WERI-Rb-1 (cell line): ENCODE measurements around the gene C6orf47.

Experiments used
- DNase-seq: peaks from one replicate; pipeline ENCODE4 v3.0.0-alpha.2; 2020
- H3K27ac ChIP-seq: fragments of 250-450 bp; sonication (Bioruptor Pico); 2 replicates; pipeline ENCODE4 v1.5.1; 2020; ENCODE audit warnings: mild to moderate bottlenecking, moderate library complexity
- H3K27me3 ChIP-seq: fragments of 250-450 bp; sonication (Bioruptor Pico); 2 replicates; pipeline ENCODE4 v1.5.1; 2021; ENCODE audit warnings: mild to moderate bottlenecking, low read depth, moderate library complexity; ENCODE audit not compliant: insufficient read depth, severe bottlenecking
- H3K36me3 ChIP-seq: fragments of 250-450 bp; sonication (Bioruptor Pico); 2 replicates; pipeline ENCODE4 v1.5.1; 2020; ENCODE audit warnings: mild to moderate bottlenecking, moderate library complexity
- H3K4me3 ChIP-seq: 2 replicates; pipeline ENCODE4 v1.5.1; 2011; ENCODE audit warnings: low read depth, mild to moderate bottlenecking, control low read depth, low read length
- H3K9me3 ChIP-seq: fragments of 250-450 bp; sonication (Bioruptor Pico); 2 replicates; pipeline ENCODE4 v1.5.1; 2021; ENCODE audit warnings: mild to moderate bottlenecking, moderate library complexity; ENCODE audit not compliant: severe bottlenecking
- CTCF ChIP-seq: IDR thresholded peaks from 2 replicates; pipeline ENCODE4 v1.5.1; 2011; ENCODE audit warnings: low read depth, mild to moderate bottlenecking, control low read depth, inconsistent platforms, low read length

C6orf47 gene

GRCh38 chr6:31669676-31670075 is 9.1 kb upstream of the C6orf47 start, which contains the start of gene LY6G5B:
LY6G5B (plus strand) TSS chr6:31669976; CDS start chr6:31670951, 975 bp downstream.
- Histone ChIP-seq H3K27ac (no peak within 1 kb of the TSS), H3K9me3 (no peaks in the 10 kb centered on the region), H3K36me3 (peaks cover 77% of the 10 kb centered on the region), H3K27me3 (no peaks in the 10 kb centered on the region), H3K4me3 (no peak within 1 kb of the TSS)
- no peak for TF ChIP-seq CTCF
- DNase-seq, result no peak

- TF ChIP-seq CTCF, result no peak
- Histone ChIP-seq H3K4me3 (peak overlapping the region; percentile 79), H3K27me3 (no peaks in the 10 kb centered on the region), H3K9me3 (no peaks in the 10 kb centered on the region), H3K27ac (peak overlapping the region; percentile 99), H3K36me3 (peaks cover 80% of the 10 kb centered on the region)
- DNase-seq, result no peak
Observed at GRCh38 chr6:31666337-31666965, 5.9 kb upstream of the C6orf47 start.

GRCh38 chr6:31665501-31666336 is 5.1 kb upstream of the C6orf47 start, which contains the start of gene CSNK2B:
CSNK2B (plus strand) TSS chr6:31666080; CDS start chr6:31666832, 752 bp downstream.
- Histone ChIP-seq H3K36me3 (peaks cover 75% of the 10 kb centered on the region), H3K9me3 (no peaks in the 10 kb centered on the region), H3K27me3 (no peaks in the 10 kb centered on the region), H3K4me3 (peak within 1 kb of the TSS; percentile 79), H3K27ac (peak within 1 kb of the TSS; percentile 99)
- DNase-seq, result peak; percentile 100
- TF ChIP-seq CTCF, result peak; percentile 2; the same call in 1 of the 2 replicates

GRCh38 chr6:31664790-31665500 is 4.4 kb upstream of the C6orf47 start, which contains the start of gene GPANK1:
GPANK1 (minus strand) TSS chr6:31664997; CDS start chr6:31664478, 519 bp downstream.
- Histone ChIP-seq H3K36me3 (peaks cover 70% of the 10 kb centered on the region), H3K27me3 (no peaks in the 10 kb centered on the region), H3K4me3 (peak within 1 kb of the TSS; percentile 79), H3K27ac (peak within 1 kb of the TSS; percentile 99), H3K9me3 (no peaks in the 10 kb centered on the region)
- TF ChIP-seq CTCF, result no peak
- DNase-seq, result peak; percentile 96

- Histone ChIP-seq H3K27ac (peak overlapping the region; percentile 99), H3K27me3 (no peaks in the 10 kb centered on the region), H3K36me3 (peaks cover 70% of the 10 kb centered on the region), H3K4me3 (peak overlapping the region; percentile 79), H3K9me3 (no peaks in the 10 kb centered on the region)
- DNase-seq, result no peak
- no peak for TF ChIP-seq CTCF
Observed at GRCh38 chr6:31663961-31664789, 3.6 kb upstream of the C6orf47 start.
